Activated CD4-positive, alpha-beta memory T cell treated with anti-CD3 and anti-CD28 coated beads, Interleukin-2, amount 10 ng/mL, durations not matched to agents 7 days and 5 days (primary cell): ENCODE measurements around the gene LACTBL1. TPM values are rescaled to one million over a fixed set of nuclear protein-coding genes. Genes with fewer than 3 reads are reported as not detected.
"Not testable (repeated sequence)": the region's sequence is repeated elsewhere in the genome, so short reads cannot be mapped to it uniquely, and the experiment has no call there.

Experiments
- CTCF ChIA-PET: fragments of 350-600 bp; sonication (Branson Sonifier 250); formaldehyde crosslinking; loops from one replicate; lab custom pipeline; 2021; ENCODE audit warnings: antibody characterized with exemption, inconsistent platforms; lab: Charles Lee
- POLR2A ChIA-PET: fragments of 350-600 bp; sonication (Branson Sonifier 250); formaldehyde crosslinking; loops from one replicate; lab custom pipeline; 2021; ENCODE audit warnings: antibody characterized with exemption; lab: Charles Lee
- DNase-seq: peaks from one replicate; pipeline ENCODE4 v3.0.0-alpha.2; 2020
- H3K27ac Mint-ChIP-seq: one replicate; pipeline ENCODE4 v1.8.0; 2021; ENCODE audit warnings: mild to moderate bottlenecking, mixed read lengths
- H3K27me3 Mint-ChIP-seq: one replicate; pipeline ENCODE4 v1.8.0; 2021; ENCODE audit warnings: mixed read lengths
- H3K36me3 Mint-ChIP-seq: one replicate; pipeline ENCODE4 v1.8.0; 2021; ENCODE audit warnings: low read depth, mixed read lengths
- H3K4me1 Mint-ChIP-seq: one replicate; pipeline ENCODE4 v1.8.0; 2021; ENCODE audit warnings: mixed read lengths
- H3K4me3 Mint-ChIP-seq: one replicate; pipeline ENCODE4 v1.8.0; 2021; ENCODE audit warnings: mild to moderate bottlenecking, mixed read lengths
- H3K9me3 Mint-ChIP-seq: one replicate; pipeline ENCODE4 v1.8.0; 2021; ENCODE audit warnings: mixed read lengths
- total RNA-seq, 2 experiments: library from RNA; stranded (reverse); gene quantifications; one replicate each; pipeline ENCODE4 v1.2.3, GENCODE V29; 2021

The LACTBL1 gene
- total RNA-seq, 2 experiments from 2014 or later: not detected

DNA sequence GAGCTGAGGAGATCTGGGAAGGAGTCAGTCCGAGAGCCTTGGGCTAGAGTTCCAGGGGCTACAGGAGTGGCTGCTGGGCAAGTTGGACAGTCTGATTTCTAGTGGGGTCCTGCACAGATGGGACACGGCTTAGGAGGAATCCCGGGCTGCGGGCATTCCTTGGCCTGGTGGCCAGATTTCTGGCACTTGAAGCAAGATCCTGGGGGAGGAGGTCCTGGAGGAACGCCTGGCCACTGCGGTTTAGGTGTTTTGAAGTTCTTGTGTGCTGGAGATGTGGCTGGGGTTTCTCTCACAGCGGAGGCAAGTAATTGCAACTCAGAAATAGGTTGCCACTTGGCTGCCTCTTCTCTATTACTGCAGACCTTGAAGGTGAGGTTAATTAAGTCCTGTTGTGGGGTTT is 29.6 kb upstream of the LACTBL1 start:
- H3K36me3 Mint-ChIP-seq, POLR2A ChIA-PET, H3K9me3 Mint-ChIP-seq, H3K4me1 Mint-ChIP-seq, DNase-seq, H3K27ac Mint-ChIP-seq, CTCF ChIA-PET, H3K4me3 Mint-ChIP-seq: not testable (repeated sequence)
- H3K27me3 Mint-ChIP-seq: peaks cover 10% of the 10 kb centered on the region

GRCh38 chr1:23000133-23000532 is 27.5 kb upstream of the LACTBL1 start:
- H3K36me3 Mint-ChIP-seq, H3K27ac Mint-ChIP-seq, H3K4me3 Mint-ChIP-seq, H3K4me1 Mint-ChIP-seq, DNase-seq, POLR2A ChIA-PET, H3K9me3 Mint-ChIP-seq, CTCF ChIA-PET: not testable (repeated sequence)
- peaks cover 10% of the 10 kb centered on the region for H3K27me3 Mint-ChIP-seq

DNA sequence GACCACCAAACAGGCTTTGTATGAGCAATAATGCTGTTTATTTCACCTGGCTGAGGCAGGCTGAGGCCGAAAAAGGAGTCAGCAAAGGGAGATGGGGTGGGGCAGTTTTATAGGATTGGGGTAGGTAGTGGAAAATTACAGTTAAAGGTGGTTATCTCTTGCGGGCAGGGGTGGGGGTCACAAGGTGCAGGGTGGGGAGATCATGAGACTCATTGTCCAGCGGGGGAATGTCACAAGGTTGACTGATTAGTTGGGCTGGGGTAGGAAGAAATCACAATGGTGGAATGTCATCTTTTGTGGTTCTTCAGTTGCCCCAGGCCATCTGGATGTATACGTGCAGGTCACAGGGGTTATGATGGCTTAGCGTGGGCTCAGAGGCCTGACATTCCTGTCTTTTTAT is 24.9 kb upstream of the LACTBL1 start:
- DNase-seq, H3K4me1 Mint-ChIP-seq, H3K36me3 Mint-ChIP-seq, H3K27me3 Mint-ChIP-seq, CTCF ChIA-PET, POLR2A ChIA-PET, H3K4me3 Mint-ChIP-seq, H3K27ac Mint-ChIP-seq: not testable (repeated sequence)
- H3K9me3 Mint-ChIP-seq: peaks cover 12% of the 10 kb centered on the region

DNA sequence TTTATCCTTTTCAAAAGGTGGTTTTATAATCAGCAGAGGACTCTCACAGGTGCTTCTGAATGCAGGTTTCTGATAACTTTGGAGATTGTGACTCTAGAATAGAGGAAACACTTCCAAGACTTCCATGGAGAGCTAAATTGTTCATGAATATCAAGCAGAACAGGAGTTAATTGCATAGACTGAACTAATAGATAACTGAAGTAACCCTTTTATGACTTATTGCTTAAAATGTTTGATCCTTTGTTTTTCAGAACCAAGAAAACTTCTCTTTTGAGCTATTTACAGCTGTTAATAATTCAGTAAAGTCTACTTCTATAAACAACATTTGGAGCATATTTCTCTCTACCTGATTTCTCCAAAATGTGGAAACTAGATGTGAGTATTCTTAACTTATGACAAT is 23.1 kb upstream of the LACTBL1 start:
- ChIA-PET POLR2A (no interaction called here), CTCF (interaction anchor here (0.6 kb wide), 1 partner anchor 11 kb away, joined by 5 read pairs; no protein-coding TSS in a partner anchor)
- H3K4me3 Mint-ChIP-seq: no peak overlapping the region
- peaks cover 12% of the 10 kb centered on the region for H3K9me3 Mint-ChIP-seq
- no peak overlapping the region for H3K27ac Mint-ChIP-seq
- H3K4me1 Mint-ChIP-seq: no peaks in the 10 kb centered on the region
- peaks cover 2% of the 10 kb centered on the region for H3K36me3 Mint-ChIP-seq
- DNase-seq: no peak
- peaks cover 2% of the 10 kb centered on the region for H3K27me3 Mint-ChIP-seq

DNA sequence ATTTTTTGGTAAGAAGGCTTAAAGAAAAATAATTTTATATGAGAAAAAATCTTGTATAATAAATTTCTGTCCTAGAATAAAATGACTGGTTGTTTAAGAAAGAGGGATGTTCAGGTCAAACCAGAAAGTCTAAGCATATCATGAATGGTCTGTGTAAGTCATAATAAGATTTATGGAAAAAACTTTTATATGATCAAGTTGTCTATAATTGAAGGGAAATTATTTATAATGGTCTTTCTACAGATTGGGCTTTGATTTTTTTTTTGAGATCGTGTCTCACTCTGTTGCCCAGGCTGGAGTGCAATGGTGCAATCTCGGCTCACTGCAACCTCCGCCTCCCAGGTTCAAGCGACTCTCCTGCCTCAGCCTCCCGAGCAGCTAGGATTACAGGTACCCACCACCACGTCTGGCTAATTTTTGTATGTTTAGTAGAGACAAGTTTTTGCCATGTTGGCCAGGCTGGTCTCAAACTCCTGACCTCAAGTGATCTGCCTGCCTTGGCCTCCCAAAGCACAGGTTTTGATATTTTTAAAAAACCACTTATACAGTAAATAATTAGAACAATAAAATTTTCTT is 20.6 kb upstream of the LACTBL1 start:
- H3K9me3 Mint-ChIP-seq: peaks cover 12% of the 10 kb centered on the region
- H3K27me3 Mint-ChIP-seq, DNase-seq, H3K27ac Mint-ChIP-seq, CTCF ChIA-PET, H3K4me3 Mint-ChIP-seq, POLR2A ChIA-PET, H3K4me1 Mint-ChIP-seq, H3K36me3 Mint-ChIP-seq: not testable (repeated sequence)

- H3K27ac Mint-ChIP-seq, DNase-seq, H3K4me3 Mint-ChIP-seq, H3K36me3 Mint-ChIP-seq, POLR2A ChIA-PET, CTCF ChIA-PET, H3K4me1 Mint-ChIP-seq: not testable (repeated sequence)
- H3K9me3 Mint-ChIP-seq: peaks cover 12% of the 10 kb centered on the region
- peaks cover 11% of the 10 kb centered on the region for H3K27me3 Mint-ChIP-seq
Measured at GRCh38 chr1:22992384-22992783, 19.7 kb upstream of the LACTBL1 start.

GRCh38 chr1:22983944-22984343 is 11.3 kb upstream of the LACTBL1 start:
- Mint-ChIP-seq H3K9me3 (no peaks in the 10 kb centered on the region), H3K36me3 (no peaks in the 10 kb centered on the region), H3K4me3 (no peak overlapping the region), H3K4me1 (no peaks in the 10 kb centered on the region), H3K27me3 (peaks cover 15% of the 10 kb centered on the region), H3K27ac (no peak overlapping the region)
- ChIA-PET CTCF (no interaction called here), POLR2A (no interaction called here)
- DNase-seq: no peak

DNA sequence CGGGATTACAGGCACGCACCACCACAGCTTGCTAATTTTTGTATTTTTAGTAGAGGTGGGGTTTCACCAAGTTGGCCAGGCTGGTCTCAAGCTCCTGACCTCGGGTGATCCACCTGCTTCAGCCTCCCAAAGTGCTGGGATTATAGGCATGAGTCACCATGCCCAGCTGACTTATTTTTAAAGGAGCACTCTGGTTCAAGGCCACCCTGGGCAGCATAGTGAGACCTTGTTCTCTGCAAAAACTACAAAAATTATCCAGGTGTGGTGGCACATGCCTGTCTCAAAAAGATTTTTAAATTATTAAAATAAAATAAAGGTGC is 7.8 kb upstream of the LACTBL1 start:
- CTCF ChIA-PET, H3K27ac Mint-ChIP-seq, H3K36me3 Mint-ChIP-seq, H3K4me1 Mint-ChIP-seq, H3K4me3 Mint-ChIP-seq, POLR2A ChIA-PET, DNase-seq, H3K9me3 Mint-ChIP-seq: not testable (repeated sequence)
- peaks cover 14% of the 10 kb centered on the region for H3K27me3 Mint-ChIP-seq

DNA sequence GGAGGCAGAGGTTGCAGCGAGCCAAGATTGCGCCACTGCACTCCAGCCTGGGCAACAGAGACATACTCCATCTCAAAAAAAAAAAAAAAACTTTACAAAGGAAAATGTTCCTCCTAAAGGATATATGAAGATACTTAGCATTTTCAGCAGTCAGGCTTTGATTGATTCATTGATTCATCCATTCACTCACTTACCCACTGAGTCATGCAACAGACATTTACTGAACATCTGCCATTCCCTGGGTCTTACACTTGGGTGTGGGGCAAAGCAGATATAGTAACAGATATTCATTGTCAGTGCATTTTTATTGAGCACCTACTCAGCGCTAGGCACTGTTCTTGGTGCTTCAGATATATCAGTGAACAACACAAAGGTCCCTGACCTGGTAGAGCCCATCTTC is 5.6 kb upstream of the LACTBL1 start:
- CTCF ChIA-PET: no interaction called here
- H3K27ac Mint-ChIP-seq: no peak overlapping the region

GRCh38 chr1:22976461-22977243 is 4.0 kb upstream of the LACTBL1 start:
- ChIA-PET POLR2A (no interaction called here), CTCF (interaction anchor here (0.6 to 0.7 kb wide), 2 partner anchors 208 to 400 kb away, joined by 3 read pairs; no protein-coding TSS in a partner anchor)
- peaks cover 23% of the 10 kb centered on the region for H3K27me3 Mint-ChIP-seq
- H3K36me3 Mint-ChIP-seq: no peaks in the 10 kb centered on the region
- DNase-seq: peak; percentile 63
- no peak overlapping the region for H3K27ac Mint-ChIP-seq
- H3K4me3 Mint-ChIP-seq: no peak overlapping the region
- no peaks in the 10 kb centered on the region for H3K9me3 Mint-ChIP-seq
- H3K4me1 Mint-ChIP-seq: no peaks in the 10 kb centered on the region

More for the DNA sequence above, 5.6 kb upstream of the LACTBL1 start:
- POLR2A ChIA-PET: no interaction called here
- Mint-ChIP-seq H3K4me1 (no peaks in the 10 kb centered on the region), H3K36me3 (no peaks in the 10 kb centered on the region), H3K4me3 (no peak overlapping the region), H3K27me3 (peaks cover 16% of the 10 kb centered on the region), H3K9me3 (no peaks in the 10 kb centered on the region)
- no peak for DNase-seq

- H3K36me3 Mint-ChIP-seq: no peaks in the 10 kb centered on the region
- DNase-seq: no peak
- CTCF ChIA-PET: no interaction called here
- no peaks in the 10 kb centered on the region for H3K4me1 Mint-ChIP-seq
- no peak overlapping the region for H3K27ac Mint-ChIP-seq
- no peaks in the 10 kb centered on the region for H3K9me3 Mint-ChIP-seq
- no peak overlapping the region for H3K4me3 Mint-ChIP-seq
- peaks cover 25% of the 10 kb centered on the region for H3K27me3 Mint-ChIP-seq
- POLR2A ChIA-PET: no interaction called here
Measured at GRCh38 chr1:22976127-22976460, 3.4 kb upstream of the LACTBL1 start.

GRCh38 chr1:22975694-22976093 is 3.0 kb upstream of the LACTBL1 start:
- ChIA-PET POLR2A (no interaction called here), CTCF (interaction anchor here (1.5 kb wide), 1 partner anchor 209 kb away, joined by 4 read pairs; no protein-coding TSS in a partner anchor)
- Mint-ChIP-seq H3K27ac (no peak overlapping the region), H3K4me3 (no peak overlapping the region), H3K9me3 (no peaks in the 10 kb centered on the region), H3K4me1 (no peaks in the 10 kb centered on the region), H3K36me3 (no peaks in the 10 kb centered on the region), H3K27me3 (peaks cover 26% of the 10 kb centered on the region)
- no peak for DNase-seq

- Mint-ChIP-seq H3K4me3 (no peak overlapping the region), H3K4me1 (no peaks in the 10 kb centered on the region), H3K36me3 (no peaks in the 10 kb centered on the region), H3K9me3 (no peaks in the 10 kb centered on the region), H3K27me3 (peaks cover 49% of the 10 kb centered on the region), H3K27ac (no peak overlapping the region)
- CTCF ChIA-PET: interaction anchor here (0.8 to 1.5 kb wide), 2 partner anchors 15 to 213 kb away, joined by 3 to 4 read pairs; no protein-coding TSS in a partner anchor
- POLR2A ChIA-PET: no interaction called here
- DNase-seq: no peak
Measured at GRCh38 chr1:22971611-22972405, 858 bp downstream of the LACTBL1 start.
